DND-41 (cell line): Measurements from ENCODE around the gene GFI1B.

ENCODE experiments used
- EZH2 ChIP-seq: IDR thresholded peaks from 3 replicates; pipeline ENCODE4 v1.6.1; 2012; ENCODE audit warnings: borderline replicate concordance, low read depth, mild to moderate bottlenecking, moderate library complexity, low read length, inconsistent platforms; ENCODE audit not compliant: severe bottlenecking
- TF ChIP-seq, protein P1 (sequence below): IDR thresholded peaks from 2 replicates; pipeline ENCODE4 v1.5.1; 2012; ENCODE audit warnings: borderline replicate concordance, low read length, moderate library complexity, mild to moderate bottlenecking; ENCODE audit not compliant: poor library complexity, severe bottlenecking; ENCODE audit errors: extremely low read depth

DNA sequence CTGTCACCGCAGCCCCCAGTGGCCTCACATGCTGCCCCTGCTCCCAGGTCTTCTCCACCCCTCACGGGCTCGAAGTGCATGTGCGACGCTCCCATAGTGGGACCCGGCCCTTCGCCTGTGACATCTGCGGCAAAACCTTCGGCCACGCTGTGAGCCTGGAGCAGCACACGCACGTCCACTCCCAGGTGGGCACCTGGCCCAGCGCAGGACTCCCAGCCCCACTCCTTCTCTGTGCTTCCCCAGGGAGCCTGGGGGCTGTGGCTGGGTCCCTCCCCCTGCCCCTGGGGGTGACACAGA is 10.5 kb downstream of the GFI1B start:
- TF ChIP-seq, protein P1, sequence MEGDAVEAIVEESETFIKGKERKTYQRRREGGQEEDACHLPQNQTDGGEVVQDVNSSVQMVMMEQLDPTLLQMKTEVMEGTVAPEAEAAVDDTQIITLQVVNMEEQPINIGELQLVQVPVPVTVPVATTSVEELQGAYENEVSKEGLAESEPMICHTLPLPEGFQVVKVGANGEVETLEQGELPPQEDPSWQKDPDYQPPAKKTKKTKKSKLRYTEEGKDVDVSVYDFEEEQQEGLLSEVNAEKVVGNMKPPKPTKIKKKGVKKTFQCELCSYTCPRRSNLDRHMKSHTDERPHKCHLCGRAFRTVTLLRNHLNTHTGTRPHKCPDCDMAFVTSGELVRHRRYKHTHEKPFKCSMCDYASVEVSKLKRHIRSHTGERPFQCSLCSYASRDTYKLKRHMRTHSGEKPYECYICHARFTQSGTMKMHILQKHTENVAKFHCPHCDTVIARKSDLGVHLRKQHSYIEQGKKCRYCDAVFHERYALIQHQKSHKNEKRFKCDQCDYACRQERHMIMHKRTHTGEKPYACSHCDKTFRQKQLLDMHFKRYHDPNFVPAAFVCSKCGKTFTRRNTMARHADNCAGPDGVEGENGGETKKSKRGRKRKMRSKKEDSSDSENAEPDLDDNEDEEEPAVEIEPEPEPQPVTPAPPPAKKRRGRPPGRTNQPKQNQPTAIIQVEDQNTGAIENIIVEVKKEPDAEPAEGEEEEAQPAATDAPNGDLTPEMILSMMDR: no peak
- no peak for TF ChIP-seq EZH2
